ENCODE measurements around the gene MDFI.

DNA sequence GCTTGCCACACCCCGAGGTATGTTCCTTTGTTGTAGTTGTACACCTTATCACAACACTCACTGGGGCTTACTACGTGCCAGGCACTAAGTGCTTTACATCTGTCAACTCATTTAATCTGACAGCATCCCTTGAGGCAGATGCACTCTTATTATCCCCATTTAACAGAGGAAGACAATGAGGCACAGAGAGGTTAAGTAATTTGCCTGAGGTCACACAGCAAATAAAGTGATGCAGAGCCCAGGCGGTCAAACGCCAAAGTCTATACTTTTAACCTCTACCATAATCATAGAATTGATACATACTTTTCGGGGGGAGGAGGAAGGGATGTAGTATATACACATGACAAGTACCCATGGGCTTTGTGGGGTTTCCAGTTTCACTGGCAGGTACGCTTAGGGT lies 37.7 kb downstream of the MDFI start:
- TF ChIP-seq, protein P1, sequence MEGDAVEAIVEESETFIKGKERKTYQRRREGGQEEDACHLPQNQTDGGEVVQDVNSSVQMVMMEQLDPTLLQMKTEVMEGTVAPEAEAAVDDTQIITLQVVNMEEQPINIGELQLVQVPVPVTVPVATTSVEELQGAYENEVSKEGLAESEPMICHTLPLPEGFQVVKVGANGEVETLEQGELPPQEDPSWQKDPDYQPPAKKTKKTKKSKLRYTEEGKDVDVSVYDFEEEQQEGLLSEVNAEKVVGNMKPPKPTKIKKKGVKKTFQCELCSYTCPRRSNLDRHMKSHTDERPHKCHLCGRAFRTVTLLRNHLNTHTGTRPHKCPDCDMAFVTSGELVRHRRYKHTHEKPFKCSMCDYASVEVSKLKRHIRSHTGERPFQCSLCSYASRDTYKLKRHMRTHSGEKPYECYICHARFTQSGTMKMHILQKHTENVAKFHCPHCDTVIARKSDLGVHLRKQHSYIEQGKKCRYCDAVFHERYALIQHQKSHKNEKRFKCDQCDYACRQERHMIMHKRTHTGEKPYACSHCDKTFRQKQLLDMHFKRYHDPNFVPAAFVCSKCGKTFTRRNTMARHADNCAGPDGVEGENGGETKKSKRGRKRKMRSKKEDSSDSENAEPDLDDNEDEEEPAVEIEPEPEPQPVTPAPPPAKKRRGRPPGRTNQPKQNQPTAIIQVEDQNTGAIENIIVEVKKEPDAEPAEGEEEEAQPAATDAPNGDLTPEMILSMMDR (IDR thresholded peaks at IDR 0.05), result no peak
- no peak for TF ChIP-seq POLR2A (IDR thresholded peaks at IDR 0.05)
